DOHH2 (cell line): ENCODE measurements around the gene SLC5A3.

Experiments
- H3F3A ChIP-seq: fragments of 200-600 bp; sonication (generic), shearing (Covaris generic); 2 replicates; pipeline ENCODE4 v1.6.0; 2016; ENCODE audit warnings: antibody characterized with exemption, mild to moderate bottlenecking; ENCODE audit not compliant: control insufficient read depth, insufficient read depth
- H3K27ac ChIP-seq: fragments of 200-600 bp; sonication (generic); 2 replicates; pipeline ENCODE4 v1.5.1; 2014; ENCODE audit warnings: low read depth, mild to moderate bottlenecking, low read length, moderate library complexity
- H3K27me3 ChIP-seq: fragments of 200-600 bp; sonication (generic); 2 replicates; pipeline ENCODE4 v1.6.1; 2014; ENCODE audit warnings: mild to moderate bottlenecking, low read length, mixed read lengths; ENCODE audit not compliant: control insufficient read depth
- H3K36me3 ChIP-seq: fragments of 200-600 bp; sonication (generic); 2 replicates; pipeline ENCODE4 v1.6.1; 2014; ENCODE audit warnings: mild to moderate bottlenecking, low read length, moderate library complexity, mixed read lengths; ENCODE audit not compliant: control insufficient read depth
- H3K4me1 ChIP-seq: fragments of 200-600 bp; sonication (generic); 2 replicates; pipeline ENCODE4 v1.6.1; 2014; ENCODE audit warnings: mild to moderate bottlenecking, low read length, mixed read lengths; ENCODE audit not compliant: control insufficient read depth
- H3K4me2 ChIP-seq: fragments of 200-600 bp; sonication (generic); 2 replicates; pipeline ENCODE4 v1.6.0; 2014; ENCODE audit warnings: mild to moderate bottlenecking, low read length, moderate library complexity
- H3K4me3 ChIP-seq: fragments of 200-600 bp; sonication (generic); 2 replicates; pipeline ENCODE4 v1.5.1; 2014; ENCODE audit warnings: mild to moderate bottlenecking, low read length, mixed read lengths
- H3K79me2 ChIP-seq: fragments of 200-600 bp; sonication (generic); 2 replicates; pipeline ENCODE4 v1.6.1; 2014; ENCODE audit warnings: mild to moderate bottlenecking, low read length, mixed read lengths; ENCODE audit not compliant: control insufficient read depth
- H3K9me2 ChIP-seq: fragments of 200-600 bp; sonication (generic); replicated peaks from 2 replicates; pipeline ENCODE4 v1.6.1; 2014; ENCODE audit warnings: mild to moderate bottlenecking, low read length, mixed read lengths; ENCODE audit not compliant: control insufficient read depth
- H3K9me3 ChIP-seq: fragments of 200-600 bp; sonication (generic); 2 replicates; pipeline ENCODE4 v1.6.1; 2014; ENCODE audit warnings: antibody characterized with exemption, low read length, mixed read lengths; ENCODE audit not compliant: control insufficient read depth, insufficient read depth
- H4K20me1 ChIP-seq: fragments of 200-600 bp; sonication (generic); 2 replicates; pipeline ENCODE4 v1.6.0; 2014; ENCODE audit warnings: low read depth, mild to moderate bottlenecking, antibody characterized with exemption, low read length, moderate library complexity; ENCODE audit not compliant: control insufficient read depth, insufficient read depth
- CTCF ChIP-seq: fragments of 200-600 bp; sonication (generic); IDR thresholded peaks from one replicate; pipeline ENCODE4 v1.5.1; 2014; ENCODE audit warnings: antibody characterized with exemption, mild to moderate bottlenecking, low read depth, low read length; ENCODE audit not compliant: poor library complexity, severe bottlenecking
- EZH2phosphoT487 ChIP-seq: fragments of 200-600 bp; sonication (generic); IDR thresholded peaks from 2 replicates; pipeline ENCODE4 v1.6.1; 2017; ENCODE audit warnings: borderline replicate concordance, mild to moderate bottlenecking, antibody characterized with exemption, low read length, moderate library complexity, mixed read lengths

The SLC5A3 gene

GRCh38 chr21:34034369-34035014 is 38.9 kb upstream of the SLC5A3 start:
- H3K9me3 ChIP-seq: no peaks in the 10 kb centered on the region
- no peaks in the 10 kb centered on the region for H3K9me2 ChIP-seq
- peaks cover 6% of the 10 kb centered on the region; the same call in 1 of the 2 replicates for H3K4me1 ChIP-seq
- H3K36me3 ChIP-seq: no peaks in the 10 kb centered on the region
- no peaks in the 10 kb centered on the region for H3K27me3 ChIP-seq
- H3F3A ChIP-seq: no peaks in the 10 kb centered on the region
- TF ChIP-seq EZH2phosphoT487 (no peak), CTCF (no peak)
- H3K4me2 ChIP-seq: no peak overlapping the region
- no peak overlapping the region for H3K27ac ChIP-seq
- no peaks in the 10 kb centered on the region for H4K20me1 ChIP-seq
- H3K4me3 ChIP-seq: no peak overlapping the region
- H3K79me2 ChIP-seq: no peaks in the 10 kb centered on the region

GRCh38 chr21:34035619-34036354 is 37.6 kb upstream of the SLC5A3 start:
- Histone ChIP-seq H3K36me3 (no peaks in the 10 kb centered on the region), H3K9me2 (no peaks in the 10 kb centered on the region), H3F3A (no peaks in the 10 kb centered on the region), H3K4me1 (no peaks in the 10 kb centered on the region), H4K20me1 (no peaks in the 10 kb centered on the region), H3K4me2 (no peak overlapping the region), H3K27ac (no peak overlapping the region), H3K27me3 (no peaks in the 10 kb centered on the region), H3K79me2 (no peaks in the 10 kb centered on the region), H3K4me3 (no peak overlapping the region), H3K9me3 (no peaks in the 10 kb centered on the region)
- TF ChIP-seq CTCF (no peak), EZH2phosphoT487 (no peak)

GRCh38 chr21:34037009-34037795 is 36.2 kb upstream of the SLC5A3 start:
- H3K9me3 ChIP-seq: no peaks in the 10 kb centered on the region
- no peaks in the 10 kb centered on the region for H3K27me3 ChIP-seq
- H3K4me1 ChIP-seq: no peaks in the 10 kb centered on the region
- H3K4me2 ChIP-seq: no peak overlapping the region
- TF ChIP-seq EZH2phosphoT487 (no peak), CTCF (no peak)
- no peaks in the 10 kb centered on the region for H4K20me1 ChIP-seq
- no peaks in the 10 kb centered on the region for H3K79me2 ChIP-seq
- no peaks in the 10 kb centered on the region for H3K36me3 ChIP-seq
- no peak overlapping the region for H3K4me3 ChIP-seq
- H3K9me2 ChIP-seq: no peaks in the 10 kb centered on the region
- H3F3A ChIP-seq: no peaks in the 10 kb centered on the region
- H3K27ac ChIP-seq: no peak overlapping the region
